Heart left ventricle (tissue), 16 donors: ENCODE data around the gene TAF1D. TPM values are rescaled to one million over a fixed set of nuclear protein-coding genes. Genes with fewer than 3 reads are reported as not detected.

Experiments
- ATAC-seq, 4 donors: fragments of 200-7000 bp; cut with Tn5 transposase; one replicate each; pipeline ENCODE4 v1.9.1; 2020 to 2022; ENCODE audit warnings: moderate library complexity in 4 of 4, mild to moderate bottlenecking in 3 of 4, moderate number of reproducible peaks in 1 of 4
- DNase-seq, 5 donors: peaks; one replicate each; pipeline ENCODE4 v3.0.0-alpha.2; 2020
- H3K27ac ChIP-seq, 12 donors: fragments of 200-600 bp; sonication (generic) in 4 of 12; one replicate each; pipeline versions ENCODE4 v1.5.0 to v1.8.0; 2016 to 2022; ENCODE audit warnings: mild to moderate bottlenecking in 2 of 12
- H3K27me3 ChIP-seq, 9 donors: fragments of 200-600 bp; sonication (generic) in 2 of 9; one replicate each; pipeline versions ENCODE4 v1.5.1 to v1.8.0; 2016 to 2022; ENCODE audit warnings: mild to moderate bottlenecking in 3 of 9
- H3K36me3 ChIP-seq, 9 donors: fragments of 200-600 bp; sonication (generic) in 2 of 9; one replicate each; pipeline versions ENCODE4 v1.5.0 to v1.8.0; 2018 to 2022; ENCODE audit warnings: mild to moderate bottlenecking in 2 of 9
- H3K4me1 ChIP-seq, 12 donors: fragments of 200-600 bp; sonication (generic) in 4 of 12; one replicate each; pipeline versions ENCODE4 v1.5.0 to v1.8.0; 2016 to 2022; ENCODE audit warnings: mild to moderate bottlenecking in 3 of 12
- H3K4me3 ChIP-seq, 12 donors: fragments of 200-600 bp; sonication (generic) in 4 of 12; one replicate each; pipeline versions ENCODE4 v1.5.0 to v1.8.0; 2017 to 2022; ENCODE audit warnings: mild to moderate bottlenecking in 9 of 12, moderate library complexity in 4 of 12
- H3K9me3 ChIP-seq, 12 donors: fragments of 200-600 bp; sonication (generic) in 4 of 12; one replicate each; pipeline versions ENCODE4 v1.5.0 to v1.8.0; 2016 to 2022; ENCODE audit warnings: mild to moderate bottlenecking in 1 of 12
- POLR2A ChIP-seq, 2 donors: fragments of 450-650 bp; IDR thresholded peaks; one replicate each; pipeline ENCODE4 v1.6.1; 2017; ENCODE audit warnings: antibody characterized with exemption in 2 of 2, mild to moderate bottlenecking in 2 of 2, moderate library complexity in 2 of 2
- WGBS, 4 donors: extraction: QIAGEN DNeasy Blood & Tissue Kit in 2 of 4; methylation state at CpG; one replicate each; pipeline versions ENCODE4 v1.1.5 to v1.1.7; 2013 to 2018; 5-methylcytosine and 5-hydroxymethylcytosine counted together
- intact Hi-C, 10 donors: fragments of 100-400 bp; cut with DNase I; formaldehyde crosslinking; loops; one replicate each; pipeline versions ENCODE4 v1.11.1 to v1.14.2; 2022
- polyA plus RNA-seq, 2 donors: library from polyadenylated mRNA; stranded (reverse); fragments of 200-250 nt; gene quantifications; one replicate each; pipeline ENCODE4 v1.2.3, GENCODE V29; 2013
- total RNA-seq, 9 donors: library from RNA; depleted of rRNA in 2 of 9; stranded (reverse); fragments of >200 nt in 2 of 9; fragmentation: NEBNext Ultra II Directional in 3 of 9; extraction: Animal tissue kit (Norgen Biotek cat#: 25700) in 3 of 9; gene quantifications; one replicate each; pipeline versions ENCODE4 v1.1.0 to v1.2.4, GENCODE V29; 2016 to 2023
- TF ChIP-seq, protein P1 (sequence below), 12 donors: fragments of 200-600 bp; sonication (generic) in 4 of 12; IDR thresholded peaks; one replicate each; pipeline versions ENCODE4 v1.5.0 to v1.8.0; 2018 to 2022; ENCODE audit warnings: antibody characterized with exemption in 12 of 12, mild to moderate bottlenecking in 5 of 12
- donor health status: ischemic (EF 13 %, LVEDD 7.1; RV severe dilation, severe dysfunction).
- donor health status: healthy with polysubstance abuse.
- donor health status: DM: no; HTN: yes; CAD: no.
- donor health status: DM: no; HTN: no; CAD: no.
- donor health status: ischemic (EF 25% LVEDD 6.9; RV normal size, moderate dysfunction).
- donor health status: ischemic (EF 25% LVEDD 5.7; RV mildly dilated, moderate dysfunction).
- donor health status: healthy.
- donor health status: DM: yes; HTN: yes; CAD: no.
- donor health status: ischemic (EF 35%, LVEDD 5.7; RV mildly dilated, moderate dysfunction).
- donor health status: nonischemic (EF 11% LVEDD 7.7; RV severe dilation, severe dysfunction).
- donor health status: DM: yes; HTN: yes; CAD: no.
- donor health status: PGD.
- donor health status: ischemic (EF 29% LVEDD 5.4; RV normal size, mild dysfunction).
- donor health status: nonischemic (EF 23%, LVEDD 6.1; RV moderate dilation, normal function).

TAF1D gene
- total and polyA plus RNA-seq, 11 donors = 17.0 to 57.6 (median 36.8) TPM

DNA sequence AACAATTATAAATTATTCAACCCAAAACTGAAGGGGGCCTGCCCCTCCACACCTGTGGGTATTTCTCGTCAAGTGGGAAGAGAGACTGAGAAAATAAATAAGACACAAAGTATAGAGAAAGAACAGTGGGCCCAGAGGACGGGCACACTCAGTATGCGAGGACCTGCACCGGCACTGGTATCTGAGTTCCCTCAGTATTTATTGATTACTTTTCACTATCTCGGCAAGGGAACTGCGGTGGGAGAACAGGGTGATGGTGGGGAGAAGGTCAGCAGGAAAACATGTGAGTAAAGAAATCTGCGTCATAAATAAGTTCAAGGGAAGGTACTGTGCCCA lies 3.3 kb upstream of the TAF1D start:
- TF ChIP-seq, protein P1, sequence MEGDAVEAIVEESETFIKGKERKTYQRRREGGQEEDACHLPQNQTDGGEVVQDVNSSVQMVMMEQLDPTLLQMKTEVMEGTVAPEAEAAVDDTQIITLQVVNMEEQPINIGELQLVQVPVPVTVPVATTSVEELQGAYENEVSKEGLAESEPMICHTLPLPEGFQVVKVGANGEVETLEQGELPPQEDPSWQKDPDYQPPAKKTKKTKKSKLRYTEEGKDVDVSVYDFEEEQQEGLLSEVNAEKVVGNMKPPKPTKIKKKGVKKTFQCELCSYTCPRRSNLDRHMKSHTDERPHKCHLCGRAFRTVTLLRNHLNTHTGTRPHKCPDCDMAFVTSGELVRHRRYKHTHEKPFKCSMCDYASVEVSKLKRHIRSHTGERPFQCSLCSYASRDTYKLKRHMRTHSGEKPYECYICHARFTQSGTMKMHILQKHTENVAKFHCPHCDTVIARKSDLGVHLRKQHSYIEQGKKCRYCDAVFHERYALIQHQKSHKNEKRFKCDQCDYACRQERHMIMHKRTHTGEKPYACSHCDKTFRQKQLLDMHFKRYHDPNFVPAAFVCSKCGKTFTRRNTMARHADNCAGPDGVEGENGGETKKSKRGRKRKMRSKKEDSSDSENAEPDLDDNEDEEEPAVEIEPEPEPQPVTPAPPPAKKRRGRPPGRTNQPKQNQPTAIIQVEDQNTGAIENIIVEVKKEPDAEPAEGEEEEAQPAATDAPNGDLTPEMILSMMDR (IDR thresholded peaks at IDR 0.05) = no peak
- no peak for TF ChIP-seq POLR2A (IDR thresholded peaks at IDR 0.05)
- 47 to 57% (median 50%) methylated on average over 7 of the region's 7 CpGs for WGBS, 4 donors
- intact Hi-C loops = loop anchor here in 8 of 10 donors (5.0 kb wide), 1 partner anchor 38 kb away; the partner anchor contains the start of gene MED17 (in 8 of the 8)
- ATAC-seq (no peak), DNase-seq (no peak)
- Histone ChIP-seq H3K4me3 (peak overlapping the region in 4 of 12 donors; percentile 7 to 20 (median 14)), H3K9me3 (no peaks in the 10 kb centered on the region), H3K27ac (peak overlapping the region in 10 of 12 donors; percentile 27 to 75 (median 54)), H3K27me3 (no peaks in the 10 kb centered on the region), H3K4me1 (peaks cover 0 to 44% (median 23%) of the 10 kb centered on the region in 12 donors), H3K36me3 (peaks cover 0 to 16% (median 7%) of the 10 kb centered on the region in 9 donors)

DNA sequence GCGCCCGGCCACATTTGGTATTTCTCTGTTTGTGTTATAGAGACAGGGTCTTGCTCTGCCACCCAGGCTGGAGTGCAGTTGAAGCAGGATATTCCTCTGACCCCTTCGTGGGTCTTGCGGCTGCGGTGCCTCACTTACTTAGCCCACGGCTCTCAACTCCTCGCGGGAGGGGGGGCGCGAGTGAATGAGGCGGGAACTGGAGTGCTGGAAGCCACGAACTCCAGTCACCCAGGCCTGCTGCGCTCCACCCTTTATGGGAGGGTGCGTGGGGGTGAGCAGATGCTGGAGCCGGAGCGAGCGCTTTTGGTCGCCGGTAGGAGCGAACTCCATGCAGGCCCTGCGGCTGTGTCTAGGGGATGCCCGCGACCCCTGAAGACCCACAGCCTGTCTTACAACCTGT lies 2.0 kb upstream of the TAF1D start:
- H3K27me3 ChIP-seq = no peaks in the 10 kb centered on the region
- H3K27ac ChIP-seq = peak overlapping the region in 2 of 12 donors; percentile 13 to 68
- H3K4me1 ChIP-seq = peaks cover 0 to 57% (median 37%) of the 10 kb centered on the region in 12 donors
- H3K9me3 ChIP-seq = no peaks in the 10 kb centered on the region
- 93 to 97% (median 94%) methylated on average over 17 to 23 of the region's 23 CpGs for WGBS, 4 donors
- ATAC-seq (no peak), DNase-seq (no peak)
- intact Hi-C loops = loop anchor here in 8 of 10 donors (5.0 kb wide), 1 partner anchor 39 kb away; the partner anchor contains the start of gene MED17 (in 8 of the 8)
- peaks cover 0 to 21% (median 12%) of the 10 kb centered on the region in 9 donors for H3K36me3 ChIP-seq
- H3K4me3 ChIP-seq = no peak overlapping the region
- no peak for TF ChIP-seq POLR2A (IDR thresholded peaks at IDR 0.05)
- TF ChIP-seq, protein P1 (IDR thresholded peaks at IDR 0.05) = no peak

DNA sequence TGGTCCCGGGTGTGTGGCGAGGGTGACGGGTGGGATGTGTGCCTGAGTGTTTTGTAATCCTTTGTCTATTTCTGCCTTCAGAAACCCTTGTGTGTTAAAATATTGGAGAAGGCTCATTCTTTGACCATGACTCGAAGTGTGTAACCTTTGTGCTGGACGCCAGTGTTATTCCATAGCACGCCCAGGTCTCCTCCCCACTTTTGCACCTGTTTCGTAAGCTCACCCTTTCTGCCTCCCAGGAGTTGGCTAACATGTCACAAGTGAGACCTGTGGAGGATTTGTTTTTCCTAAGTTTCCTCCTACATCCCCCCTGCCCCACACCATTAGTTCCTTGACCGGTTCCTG lies 559 bp upstream of the TAF1D start:
- no peak for DNase-seq
- no peak for TF ChIP-seq POLR2A (IDR thresholded peaks at IDR 0.05)
- TF ChIP-seq, protein P1 (IDR thresholded peaks at IDR 0.05) = no peak
- intact Hi-C loops = loop anchor here in 9 of 10 donors (1.0 to 5.0 kb wide), 2 partner anchors 40 to 42 kb away; partner anchors contain the start of gene MED17 (in 9 of the 9)
- peak overlapping the region; percentile 57 to 92 (median 80) for H3K4me3 ChIP-seq
- ATAC-seq = peak; percentile 28 to 44 (median 36)
- peaks cover 0 to 60% (median 51%) of the 10 kb centered on the region in 12 donors for H3K4me1 ChIP-seq
- peak overlapping the region; percentile 86 to 96 (median 94) for H3K27ac ChIP-seq
- H3K36me3 ChIP-seq = peaks cover 0 to 33% (median 26%) of the 10 kb centered on the region in 9 donors
- WGBS, 4 donors = 0 to 3% (median 2%) methylated on average over 8 of the region's 8 CpGs
- H3K27me3 ChIP-seq = no peaks in the 10 kb centered on the region
- H3K9me3 ChIP-seq = no peaks in the 10 kb centered on the region

DNA sequence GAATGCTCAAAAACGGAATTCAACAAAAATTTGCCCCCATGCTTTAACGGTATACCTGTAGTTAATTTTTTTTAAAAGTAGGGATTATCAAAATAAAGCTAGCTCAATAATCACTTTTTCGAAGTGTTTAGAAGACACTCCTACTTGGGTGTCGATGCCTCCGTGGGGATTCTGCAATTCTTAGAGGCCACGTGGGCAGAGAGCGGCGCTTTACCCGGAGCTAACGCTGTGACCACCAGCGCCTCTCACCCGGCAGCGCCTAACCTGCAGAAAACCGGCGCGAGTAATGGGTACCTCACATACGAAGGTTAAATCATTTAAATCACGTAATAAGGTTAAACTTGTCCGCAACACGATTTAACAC lies 583 bp downstream of the TAF1D start:
- intact Hi-C loops = loop anchor here in 9 of 10 donors (1.0 to 5.0 kb wide), 2 partner anchors 42 to 44 kb away; partner anchors contain the start of gene MED17 (in 9 of the 9)
- H3K4me3 ChIP-seq = peak overlapping the region; percentile 57 to 92 (median 80)
- 0 to 1% (median 1%) methylated on average over 20 of the region's 20 CpGs for WGBS, 4 donors
- ATAC-seq (peak; percentile 34 to 73 (median 58)), DNase-seq (peak; percentile 35 to 74 (median 57))
- peaks cover 0 to 59% (median 48%) of the 10 kb centered on the region in 12 donors for H3K4me1 ChIP-seq
- no peaks in the 10 kb centered on the region for H3K27me3 ChIP-seq
- H3K27ac ChIP-seq = peak overlapping the region; percentile 86 to 96 (median 94)
- TF ChIP-seq, protein P1 (IDR thresholded peaks at IDR 0.05) = peak in 1 of 12 donors; percentile 18
- no peak for TF ChIP-seq POLR2A (IDR thresholded peaks at IDR 0.05)
- H3K9me3 ChIP-seq = no peaks in the 10 kb centered on the region
- peaks cover 0 to 45% (median 37%) of the 10 kb centered on the region in 9 donors for H3K36me3 ChIP-seq
